Activated CD8-positive, alpha-beta T cell treated with anti-CD3 and anti-CD28 coated beads for 36 hours (primary cell): ENCODE results near the gene PPP2R2C. TPM values are rescaled to one million over a fixed set of nuclear protein-coding genes. Genes with fewer than 3 reads are reported as not detected.

Experiments
- ATAC-seq: fragments of 200-7000 bp; cut with Tn5 transposase; one replicate; pipeline ENCODE4 v1.10.0; 2021; ENCODE audit warnings: mild to moderate bottlenecking, moderate library complexity
- CTCF ChIA-PET: fragments of 350-600 bp; sonication (Branson Sonifier 250); formaldehyde crosslinking; loops from one replicate; lab custom pipeline; 2021; ENCODE audit warnings: antibody characterized with exemption; lab: Charles Lee
- POLR2A ChIA-PET: fragments of 350-600 bp; sonication (Branson Sonifier 250); formaldehyde crosslinking; loops from one replicate; lab custom pipeline; 2021; ENCODE audit warnings: antibody characterized with exemption; lab: Charles Lee
- DNase-seq: peaks from one replicate; pipeline ENCODE4 v3.0.0-alpha.2; 2020
- H3K27ac Mint-ChIP-seq: one replicate; pipeline ENCODE4 v1.8.0; 2021; ENCODE audit warnings: mild to moderate bottlenecking, mixed read lengths
- H3K27me3 Mint-ChIP-seq: one replicate; pipeline ENCODE4 v1.8.0; 2021; ENCODE audit warnings: mixed read lengths
- H3K36me3 Mint-ChIP-seq: one replicate; pipeline ENCODE4 v1.8.0; 2021; ENCODE audit warnings: low read depth, mixed read lengths
- H3K4me1 Mint-ChIP-seq: one replicate; pipeline ENCODE4 v1.8.0; 2021; ENCODE audit warnings: low read depth, mixed read lengths
- H3K4me3 Mint-ChIP-seq: one replicate; pipeline ENCODE4 v1.8.0; 2021; ENCODE audit warnings: mild to moderate bottlenecking, moderate library complexity, mixed read lengths
- H3K9me3 Mint-ChIP-seq: one replicate; pipeline ENCODE4 v1.8.0; 2021; ENCODE audit warnings: mixed read lengths
- intact Hi-C: fragments of 100-400 bp; cut with micrococcal nuclease; formaldehyde crosslinking; loops from one replicate; pipeline ENCODE4 v1.10.0; 2022
- total RNA-seq, 2 experiments: library from RNA; stranded (reverse); gene quantifications; one replicate each; pipeline ENCODE4 v1.2.3, GENCODE V29; 2021
- TF ChIP-seq, protein P1 (sequence below): fragments of 200-600 bp; IDR thresholded peaks from one replicate; pipeline ENCODE4 v1.8.0; 2022; ENCODE audit warnings: antibody characterized with exemption, mild to moderate bottlenecking

Gene PPP2R2C
- total RNA-seq, 2 experiments from 2014 or later, result not detected

DNA sequence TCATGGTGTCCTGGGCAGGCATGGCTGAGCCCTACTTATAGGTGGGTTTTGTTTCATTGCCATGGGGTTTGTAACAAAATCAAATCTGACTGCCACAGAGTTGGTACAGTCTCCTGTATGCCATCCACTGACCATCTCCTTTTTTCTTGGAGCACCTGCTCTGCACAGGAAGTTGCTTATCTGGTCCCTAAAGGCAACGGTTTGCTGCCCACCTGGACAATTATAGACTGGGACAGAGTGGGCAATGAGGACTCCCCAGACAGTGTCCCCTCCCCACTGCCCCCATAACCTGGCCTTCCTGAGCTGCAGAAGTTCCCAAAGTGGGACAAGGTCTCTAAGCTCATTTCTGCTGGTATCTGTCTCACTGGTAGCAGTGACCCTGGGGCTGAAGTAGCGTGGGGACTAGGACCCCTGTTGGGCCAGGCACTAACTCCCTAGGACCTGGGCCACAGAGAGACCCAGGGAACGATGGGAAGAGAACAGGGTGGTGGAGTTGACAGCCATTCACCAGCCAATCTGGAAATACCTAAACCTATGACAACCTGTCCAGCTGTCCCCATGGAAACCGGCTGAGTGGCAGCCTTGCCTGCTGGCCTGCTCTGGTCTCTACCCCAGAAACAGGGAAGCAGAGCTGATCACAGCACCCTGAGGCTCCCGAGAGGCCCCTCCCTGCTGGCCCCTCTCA is 138.1 kb downstream of the PPP2R2C start:
- Mint-ChIP-seq H3K27ac (no peak overlapping the region), H3K27me3 (peaks cover 28% of the 10 kb centered on the region), H3K36me3 (no peaks in the 10 kb centered on the region), H3K4me3 (no peak overlapping the region), H3K9me3 (no peaks in the 10 kb centered on the region), H3K4me1 (peaks cover 13% of the 10 kb centered on the region)
- ATAC-seq (no peak), DNase-seq (no peak)
- TF ChIP-seq, protein P1, sequence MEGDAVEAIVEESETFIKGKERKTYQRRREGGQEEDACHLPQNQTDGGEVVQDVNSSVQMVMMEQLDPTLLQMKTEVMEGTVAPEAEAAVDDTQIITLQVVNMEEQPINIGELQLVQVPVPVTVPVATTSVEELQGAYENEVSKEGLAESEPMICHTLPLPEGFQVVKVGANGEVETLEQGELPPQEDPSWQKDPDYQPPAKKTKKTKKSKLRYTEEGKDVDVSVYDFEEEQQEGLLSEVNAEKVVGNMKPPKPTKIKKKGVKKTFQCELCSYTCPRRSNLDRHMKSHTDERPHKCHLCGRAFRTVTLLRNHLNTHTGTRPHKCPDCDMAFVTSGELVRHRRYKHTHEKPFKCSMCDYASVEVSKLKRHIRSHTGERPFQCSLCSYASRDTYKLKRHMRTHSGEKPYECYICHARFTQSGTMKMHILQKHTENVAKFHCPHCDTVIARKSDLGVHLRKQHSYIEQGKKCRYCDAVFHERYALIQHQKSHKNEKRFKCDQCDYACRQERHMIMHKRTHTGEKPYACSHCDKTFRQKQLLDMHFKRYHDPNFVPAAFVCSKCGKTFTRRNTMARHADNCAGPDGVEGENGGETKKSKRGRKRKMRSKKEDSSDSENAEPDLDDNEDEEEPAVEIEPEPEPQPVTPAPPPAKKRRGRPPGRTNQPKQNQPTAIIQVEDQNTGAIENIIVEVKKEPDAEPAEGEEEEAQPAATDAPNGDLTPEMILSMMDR, result no peak
- CTCF ChIA-PET, result interaction anchor here (1.0 to 1.5 kb wide), 3 partner anchors 9 to 336 kb away, joined by 3 to 8 read pairs (median 3); no protein-coding TSS in a partner anchor
- intact Hi-C loops, result no loop called here
- POLR2A ChIA-PET, result no interaction called here

DNA sequence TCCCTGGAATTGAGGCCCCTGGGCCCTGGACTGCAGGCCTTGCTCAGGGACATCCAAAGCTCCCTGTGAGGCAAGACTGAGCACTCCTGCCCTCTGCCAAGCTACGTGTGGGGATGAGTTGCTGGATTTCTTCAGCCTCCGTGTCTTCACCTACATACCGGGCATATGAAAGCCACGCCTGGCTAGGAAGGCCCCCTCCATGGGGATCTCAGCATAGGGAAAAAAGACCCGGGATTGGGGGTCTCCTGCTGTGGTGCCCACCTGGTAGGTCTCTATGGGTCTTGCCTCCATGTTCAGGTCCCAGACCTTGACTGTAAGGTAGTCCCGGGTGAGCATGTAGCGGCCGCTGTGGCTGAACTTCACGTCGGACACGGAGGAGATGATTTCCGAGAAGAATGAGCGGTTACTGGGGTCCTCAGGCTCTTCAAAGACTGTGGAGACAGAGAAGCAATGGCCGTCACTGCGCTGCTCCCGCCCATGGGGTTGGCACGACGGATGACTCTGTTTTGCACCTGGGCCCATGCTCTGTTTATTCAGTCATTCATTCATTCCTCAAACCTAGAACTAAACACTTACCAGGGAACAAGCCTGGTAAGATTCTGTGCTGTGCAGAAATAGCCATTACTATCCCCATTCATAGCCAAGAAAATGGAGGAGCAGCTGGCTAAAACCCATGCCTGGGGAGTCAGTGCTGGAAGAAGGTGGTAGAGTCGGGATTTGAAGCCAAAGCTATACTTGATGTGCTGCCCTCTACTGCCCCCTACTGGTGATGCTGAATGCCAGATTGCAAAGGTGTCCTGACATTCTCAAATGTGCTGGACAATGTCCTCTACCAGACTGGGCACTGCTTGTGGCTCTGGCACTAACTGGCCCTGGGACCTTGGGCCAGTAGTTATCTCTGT is 138.9 kb downstream of the PPP2R2C start:
- peaks cover 11% of the 10 kb centered on the region for H3K4me1 Mint-ChIP-seq
- DNase-seq (peak; percentile 39), ATAC-seq (no peak)
- POLR2A ChIA-PET, result no interaction called here
- H3K4me3 Mint-ChIP-seq, result no peak overlapping the region
- H3K9me3 Mint-ChIP-seq, result no peaks in the 10 kb centered on the region
- H3K27ac Mint-ChIP-seq, result no peak overlapping the region
- intact Hi-C loops, result no loop called here
- TF ChIP-seq, protein P1, result peak; percentile 70
- CTCF ChIA-PET, result interaction anchor here (0.6 to 7.6 kb wide), 11 partner anchors 10 to 335 kb away, joined by 3 to 304 read pairs (median 3); partner anchors contain the start of gene WFS1
- peaks cover 22% of the 10 kb centered on the region for H3K27me3 Mint-ChIP-seq
- no peaks in the 10 kb centered on the region for H3K36me3 Mint-ChIP-seq

DNA sequence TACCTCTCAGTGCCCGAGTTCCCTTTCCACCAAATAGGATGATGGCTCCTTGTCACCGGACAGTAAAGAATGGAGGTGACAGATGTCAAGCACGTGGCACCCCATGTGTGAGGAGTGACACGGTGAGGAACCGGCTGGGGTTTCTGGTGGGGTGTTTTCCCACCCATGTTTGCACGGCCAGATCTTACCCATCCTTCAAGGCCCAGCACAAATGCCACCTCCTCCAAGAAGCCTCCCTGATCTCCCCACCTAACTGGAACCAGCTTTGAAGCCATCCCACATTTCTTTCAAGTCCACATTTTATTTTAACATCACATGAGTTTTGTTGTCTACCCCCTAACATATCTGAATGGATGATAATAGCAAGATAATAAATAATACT is 139.8 kb downstream of the PPP2R2C start:
- no peaks in the 10 kb centered on the region for H3K36me3 Mint-ChIP-seq
- intact Hi-C loops, result no loop called here
- TF ChIP-seq, protein P1, result no peak
- no peak overlapping the region for H3K4me3 Mint-ChIP-seq
- no peak overlapping the region for H3K27ac Mint-ChIP-seq
- ChIA-PET POLR2A (no interaction called here), CTCF (interaction anchor here (1.0 to 7.6 kb wide), 21 partner anchors 9 to 241 kb away, joined by 3 to 304 read pairs (median 5); partner anchors contain the start of gene WFS1)
- peaks cover 2% of the 10 kb centered on the region for H3K4me1 Mint-ChIP-seq
- ATAC-seq (no peak), DNase-seq (no peak)
- H3K27me3 Mint-ChIP-seq, result peaks cover 20% of the 10 kb centered on the region
- no peaks in the 10 kb centered on the region for H3K9me3 Mint-ChIP-seq

DNA sequence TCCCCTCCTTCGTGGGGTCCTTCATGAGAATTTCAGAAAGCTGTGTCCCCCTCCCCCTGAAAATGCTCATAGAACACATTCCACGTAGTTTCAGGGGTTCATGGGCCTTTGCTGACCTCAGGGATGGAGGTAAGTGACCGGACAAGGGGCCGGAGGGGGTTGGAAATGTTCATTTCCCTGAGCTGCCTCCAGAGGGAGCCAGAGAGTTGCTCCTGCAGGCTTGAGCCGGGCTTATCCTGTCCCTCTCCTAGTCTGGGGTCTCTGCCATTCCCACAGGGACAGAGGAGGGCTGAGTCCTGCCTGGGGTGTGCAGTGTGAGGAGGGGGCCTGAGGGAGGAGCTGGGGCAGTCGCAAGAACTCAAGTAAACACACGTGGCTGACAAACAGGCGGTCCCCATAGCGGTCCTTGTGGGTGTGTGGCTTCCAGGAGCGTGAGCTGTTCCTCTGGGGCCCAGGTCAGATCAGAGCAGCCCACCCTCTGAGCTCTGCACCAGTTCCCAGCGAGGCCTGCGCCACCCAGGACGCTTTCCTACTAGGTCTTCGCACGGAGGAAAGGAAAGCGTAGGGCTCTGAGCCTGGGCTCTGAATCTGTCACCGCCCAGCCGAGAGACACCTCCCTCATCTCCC is 140.3 kb downstream of the PPP2R2C start:
- no peak overlapping the region for H3K27ac Mint-ChIP-seq

More for the DNA sequence above, 140.3 kb downstream of the PPP2R2C start:
- H3K4me1 Mint-ChIP-seq, result no peaks in the 10 kb centered on the region
- TF ChIP-seq, protein P1, result peak; percentile 85
- H3K27me3 Mint-ChIP-seq, result peaks cover 16% of the 10 kb centered on the region
- no peaks in the 10 kb centered on the region for H3K9me3 Mint-ChIP-seq
- DNase-seq (peak; percentile 27), ATAC-seq (no peak)
- ChIA-PET POLR2A (no interaction called here), CTCF (interaction anchor here (1.0 to 7.6 kb wide), 23 partner anchors 9 to 242 kb away, joined by 3 to 304 read pairs (median 4); partner anchors contain the start of gene WFS1)
- no peaks in the 10 kb centered on the region for H3K36me3 Mint-ChIP-seq
- no peak overlapping the region for H3K4me3 Mint-ChIP-seq
- intact Hi-C loops, result no loop called here
